Neural progenitor cell (in vitro differentiated cells): Measurements from ENCODE around the gene HOXA11.

ENCODE experiments used
- EZH2phosphoT487 ChIP-seq: fragments of 200-600 bp; sonication (generic); IDR thresholded peaks from 2 replicates; pipeline ENCODE4 v1.6.1; 2017; ENCODE audit warnings: antibody characterized with exemption
- TF ChIP-seq, protein P1 (sequence below): fragments of 200-600 bp; sonication (generic); IDR thresholded peaks from 2 replicates; pipeline ENCODE4 v1.5.1; 2017; ENCODE audit warnings: antibody characterized with exemption, mild to moderate bottlenecking

DNA sequence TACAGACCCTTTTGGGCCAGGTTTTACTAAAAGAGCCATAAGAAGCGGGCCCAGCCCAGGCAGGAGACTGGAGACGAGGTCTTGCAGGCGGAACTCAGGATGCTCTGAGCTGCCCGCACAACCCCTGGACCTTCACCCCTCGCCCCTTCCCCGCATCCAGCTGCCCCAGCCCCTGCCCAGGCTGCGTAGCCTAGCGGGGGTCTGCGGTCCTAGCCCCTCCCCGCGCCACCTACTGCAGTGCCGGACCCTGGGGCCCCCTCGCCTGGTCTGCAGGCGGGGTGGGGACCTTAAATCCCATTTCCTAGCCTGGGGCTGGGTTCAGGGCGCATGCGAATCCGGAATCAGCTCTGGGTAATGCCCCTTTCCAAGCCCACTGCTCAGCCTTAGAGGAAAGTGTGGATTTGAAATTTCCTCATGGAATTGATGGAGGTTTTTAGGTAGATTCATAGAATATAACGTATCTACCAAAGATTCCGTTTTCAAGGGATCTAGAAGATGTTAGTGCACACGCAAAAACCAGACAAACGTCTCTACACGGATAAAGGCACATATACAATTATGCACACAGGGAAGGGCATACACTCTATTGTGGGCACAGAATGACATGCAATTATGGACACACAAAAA lies 32.1 kb downstream of the HOXA11 start:
- TF ChIP-seq, protein P1, sequence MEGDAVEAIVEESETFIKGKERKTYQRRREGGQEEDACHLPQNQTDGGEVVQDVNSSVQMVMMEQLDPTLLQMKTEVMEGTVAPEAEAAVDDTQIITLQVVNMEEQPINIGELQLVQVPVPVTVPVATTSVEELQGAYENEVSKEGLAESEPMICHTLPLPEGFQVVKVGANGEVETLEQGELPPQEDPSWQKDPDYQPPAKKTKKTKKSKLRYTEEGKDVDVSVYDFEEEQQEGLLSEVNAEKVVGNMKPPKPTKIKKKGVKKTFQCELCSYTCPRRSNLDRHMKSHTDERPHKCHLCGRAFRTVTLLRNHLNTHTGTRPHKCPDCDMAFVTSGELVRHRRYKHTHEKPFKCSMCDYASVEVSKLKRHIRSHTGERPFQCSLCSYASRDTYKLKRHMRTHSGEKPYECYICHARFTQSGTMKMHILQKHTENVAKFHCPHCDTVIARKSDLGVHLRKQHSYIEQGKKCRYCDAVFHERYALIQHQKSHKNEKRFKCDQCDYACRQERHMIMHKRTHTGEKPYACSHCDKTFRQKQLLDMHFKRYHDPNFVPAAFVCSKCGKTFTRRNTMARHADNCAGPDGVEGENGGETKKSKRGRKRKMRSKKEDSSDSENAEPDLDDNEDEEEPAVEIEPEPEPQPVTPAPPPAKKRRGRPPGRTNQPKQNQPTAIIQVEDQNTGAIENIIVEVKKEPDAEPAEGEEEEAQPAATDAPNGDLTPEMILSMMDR = no peak
- peak; percentile 61 for TF ChIP-seq EZH2phosphoT487
